MM.1S (cell line): ENCODE measurements around the gene TSPAN31.

Experiments
- EZH2 ChIP-seq: fragments of 300-600 bp; sonication (generic); optimal IDR thresholded peaks from 2 replicates; pipeline ENCODE3; 2017; ENCODE audit warnings: low read depth, mild to moderate bottlenecking, antibody characterized with exemption, low read length, mixed read lengths
- TF ChIP-seq, protein P1 (sequence below): fragments of 300-600 bp; sonication (generic); IDR thresholded peaks from 2 replicates; pipeline ENCODE4 v1.5.1; 2016; ENCODE audit warnings: antibody characterized with exemption, low read length, mixed read lengths

DNA sequence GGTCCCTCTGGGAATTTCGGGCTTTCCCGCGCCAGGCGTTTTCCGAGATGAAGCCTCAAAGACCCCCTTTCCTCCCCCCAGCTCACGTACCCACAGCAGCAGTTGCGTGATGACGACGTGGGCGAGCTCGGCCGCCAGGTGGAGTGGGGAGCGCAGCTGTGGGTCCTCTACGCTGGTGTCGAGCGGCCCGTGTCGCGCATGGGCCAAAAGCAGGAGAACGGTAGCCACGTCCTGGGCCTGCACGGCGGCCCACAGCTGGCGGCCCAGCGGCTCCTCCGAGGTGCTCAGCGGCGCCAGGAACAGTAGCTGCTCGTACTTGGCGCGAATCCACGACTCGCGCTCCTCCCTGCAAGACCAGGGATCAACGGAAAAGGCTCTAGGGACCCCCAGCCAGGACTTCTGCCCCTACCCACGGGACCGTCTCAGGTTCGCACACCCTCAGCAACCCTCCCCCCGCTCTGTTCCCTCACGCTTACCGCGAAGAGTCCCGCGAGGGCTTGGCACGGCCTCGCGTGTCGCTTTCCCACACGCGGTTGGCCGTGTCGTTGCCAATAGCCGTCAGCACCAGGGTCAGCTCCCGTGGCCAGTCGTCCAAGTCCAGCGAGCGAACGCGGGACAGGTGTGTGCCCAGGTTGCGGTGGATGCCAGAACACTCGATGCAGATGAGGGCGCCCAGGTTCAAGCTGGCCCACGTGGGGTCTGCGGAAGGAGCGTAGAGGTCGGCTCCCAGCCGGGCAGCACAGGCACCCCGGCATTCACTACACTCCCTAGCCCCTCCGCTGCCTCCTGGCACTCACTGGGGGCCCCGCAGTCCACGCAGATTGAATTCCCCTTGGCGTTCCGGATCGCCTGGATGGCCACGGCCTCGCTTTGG lies 17.7 kb upstream of the TSPAN31 start:
- TF ChIP-seq, protein P1, sequence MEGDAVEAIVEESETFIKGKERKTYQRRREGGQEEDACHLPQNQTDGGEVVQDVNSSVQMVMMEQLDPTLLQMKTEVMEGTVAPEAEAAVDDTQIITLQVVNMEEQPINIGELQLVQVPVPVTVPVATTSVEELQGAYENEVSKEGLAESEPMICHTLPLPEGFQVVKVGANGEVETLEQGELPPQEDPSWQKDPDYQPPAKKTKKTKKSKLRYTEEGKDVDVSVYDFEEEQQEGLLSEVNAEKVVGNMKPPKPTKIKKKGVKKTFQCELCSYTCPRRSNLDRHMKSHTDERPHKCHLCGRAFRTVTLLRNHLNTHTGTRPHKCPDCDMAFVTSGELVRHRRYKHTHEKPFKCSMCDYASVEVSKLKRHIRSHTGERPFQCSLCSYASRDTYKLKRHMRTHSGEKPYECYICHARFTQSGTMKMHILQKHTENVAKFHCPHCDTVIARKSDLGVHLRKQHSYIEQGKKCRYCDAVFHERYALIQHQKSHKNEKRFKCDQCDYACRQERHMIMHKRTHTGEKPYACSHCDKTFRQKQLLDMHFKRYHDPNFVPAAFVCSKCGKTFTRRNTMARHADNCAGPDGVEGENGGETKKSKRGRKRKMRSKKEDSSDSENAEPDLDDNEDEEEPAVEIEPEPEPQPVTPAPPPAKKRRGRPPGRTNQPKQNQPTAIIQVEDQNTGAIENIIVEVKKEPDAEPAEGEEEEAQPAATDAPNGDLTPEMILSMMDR: no peak
- no peak for TF ChIP-seq EZH2
